HG03045 (cell line): ENCODE measurements around the gene CTBS.
"Not testable (repeated sequence)": the region's sequence is repeated elsewhere in the genome, so short reads cannot be mapped to it uniquely, and the experiment has no call there.

Experiments used
- ATAC-seq: cut with Tn5 transposase; IDR thresholded peaks from one replicate; pipeline ENCODE4 v1.9.1; 2021; ENCODE audit warnings: mild to moderate bottlenecking, moderate library complexity; ENCODE audit not compliant: unreplicated experiment

Gene CTBS

GRCh38 chr1:84573967-84574842 is at the start of gene CTBS:
TSS of gene CTBS (minus strand) at chr1:84574440. CDS start at chr1:84574415, 25 bp downstream.
- ATAC-seq: peak; percentile 89

GRCh38 chr1:84621553-84621952 is 47.3 kb upstream of the CTBS start:
- ATAC-seq: no peak

GRCh38 chr1:84620720-84621313 is 46.6 kb upstream of the CTBS start:
- ATAC-seq: peak; percentile 98

- no peak for ATAC-seq
Measured at GRCh38 chr1:84619383-84620102, 45.3 kb upstream of the CTBS start.

GRCh38 chr1:84617349-84617748 is 43.1 kb upstream of the CTBS start:
- ATAC-seq: no peak

- no peak for ATAC-seq
Measured at GRCh38 chr1:84615790-84616189, 41.5 kb upstream of the CTBS start.

GRCh38 chr1:84613887-84614286 is 39.6 kb upstream of the CTBS start:
- ATAC-seq: no peak

GRCh38 chr1:84613026-84613425 is 38.8 kb upstream of the CTBS start:
- no peak for ATAC-seq

GRCh38 chr1:84611796-84612195 is 37.6 kb upstream of the CTBS start:
- no peak for ATAC-seq

- ATAC-seq: no peak
Measured at GRCh38 chr1:84611091-84611490, 36.9 kb upstream of the CTBS start.

- no peak for ATAC-seq
Measured at GRCh38 chr1:84606977-84607376, 32.7 kb upstream of the CTBS start.

GRCh38 chr1:84605157-84605556 is 30.9 kb upstream of the CTBS start:
- no peak for ATAC-seq

- no peak for ATAC-seq
Measured at GRCh38 chr1:84603941-84604830, 29.9 kb upstream of the CTBS start.

GRCh38 chr1:84603223-84603622 is 29.0 kb upstream of the CTBS start:
- no peak for ATAC-seq

- no peak for ATAC-seq
Measured at GRCh38 chr1:84600796-84601195, 26.6 kb upstream of the CTBS start.

GRCh38 chr1:84598846-84599741 is 24.9 kb upstream of the CTBS start:
- peak; percentile 69 for ATAC-seq

- peak; percentile 3 for ATAC-seq
Measured at GRCh38 chr1:84598418-84598817, 24.2 kb upstream of the CTBS start.

GRCh38 chr1:84597011-84597410 is 22.8 kb upstream of the CTBS start:
- ATAC-seq: no peak

GRCh38 chr1:84594959-84595358 is 20.7 kb upstream of the CTBS start:
- ATAC-seq: not testable (repeated sequence)

- no peak for ATAC-seq
Measured at GRCh38 chr1:84587099-84587498, 12.9 kb upstream of the CTBS start.
